Lower leg skin (tissue), 3 donors: Measurements from ENCODE around the gene HMGCS1.
"Not testable (repeated sequence)": the region's sequence is repeated elsewhere in the genome, so short reads cannot be mapped to it uniquely, and the experiment has no call there.

Source experiments
- POLR2A ChIP-seq, 2 donors: fragments of 450-650 bp; IDR thresholded peaks; one replicate each; pipeline ENCODE4 v1.6.1; 2016 to 2017; ENCODE audit warnings: antibody characterized with exemption in 2 of 2, mild to moderate bottlenecking in 1 of 2, moderate library complexity in 1 of 2
- TF ChIP-seq, protein P1 (sequence below), 3 donors: fragments of 450-650 bp; IDR thresholded peaks; one replicate each; pipeline ENCODE4 v1.5.1; 2016; ENCODE audit warnings: antibody characterized with exemption in 3 of 3, mild to moderate bottlenecking in 3 of 3, moderate library complexity in 2 of 3

DNA sequence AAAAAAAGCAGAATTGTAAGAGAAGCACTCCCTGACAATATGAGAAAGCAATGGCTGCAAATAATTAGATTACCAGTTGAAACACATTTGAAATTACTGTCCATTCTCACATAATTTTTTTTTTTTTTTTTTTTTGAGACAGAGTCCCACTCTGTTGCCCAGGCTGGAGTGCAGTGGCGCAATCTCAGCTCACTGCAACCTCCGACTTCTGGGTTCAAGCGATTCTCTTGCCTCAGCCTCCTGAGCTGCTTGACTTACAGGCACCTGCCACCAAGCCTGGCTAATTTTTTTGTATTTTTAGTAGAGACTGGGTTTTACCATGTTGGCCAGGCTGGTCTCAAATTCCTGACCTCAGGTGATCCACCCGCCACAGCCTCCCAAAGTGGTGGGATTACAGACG is 6.3 kb downstream of the HMGCS1 start:
- TF ChIP-seq, protein P1, sequence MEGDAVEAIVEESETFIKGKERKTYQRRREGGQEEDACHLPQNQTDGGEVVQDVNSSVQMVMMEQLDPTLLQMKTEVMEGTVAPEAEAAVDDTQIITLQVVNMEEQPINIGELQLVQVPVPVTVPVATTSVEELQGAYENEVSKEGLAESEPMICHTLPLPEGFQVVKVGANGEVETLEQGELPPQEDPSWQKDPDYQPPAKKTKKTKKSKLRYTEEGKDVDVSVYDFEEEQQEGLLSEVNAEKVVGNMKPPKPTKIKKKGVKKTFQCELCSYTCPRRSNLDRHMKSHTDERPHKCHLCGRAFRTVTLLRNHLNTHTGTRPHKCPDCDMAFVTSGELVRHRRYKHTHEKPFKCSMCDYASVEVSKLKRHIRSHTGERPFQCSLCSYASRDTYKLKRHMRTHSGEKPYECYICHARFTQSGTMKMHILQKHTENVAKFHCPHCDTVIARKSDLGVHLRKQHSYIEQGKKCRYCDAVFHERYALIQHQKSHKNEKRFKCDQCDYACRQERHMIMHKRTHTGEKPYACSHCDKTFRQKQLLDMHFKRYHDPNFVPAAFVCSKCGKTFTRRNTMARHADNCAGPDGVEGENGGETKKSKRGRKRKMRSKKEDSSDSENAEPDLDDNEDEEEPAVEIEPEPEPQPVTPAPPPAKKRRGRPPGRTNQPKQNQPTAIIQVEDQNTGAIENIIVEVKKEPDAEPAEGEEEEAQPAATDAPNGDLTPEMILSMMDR (IDR thresholded peaks at IDR 0.05), result not testable (repeated sequence)
- not testable (repeated sequence) for TF ChIP-seq POLR2A (IDR thresholded peaks at IDR 0.05)
